Stomach (tissue), 9 donors: Measurements from ENCODE around the gene TAPT1. TPM values are rescaled to one million over a fixed set of nuclear protein-coding genes. Genes with fewer than 3 reads are reported as not detected.

Experiments used
- DNase-seq, 2 donors: peaks; one replicate each; pipeline versions ENCODE4 v3.0.0 to v3.0.0-alpha.2; 2013 to 2019
- H3K27ac ChIP-seq, 5 donors: fragments of 200-600 bp in 4 of 5; sonication (generic) in 4 of 5; one replicate each; pipeline ENCODE4 v1.5.1; 2013 to 2019; ENCODE audit warnings: mild to moderate bottlenecking in 1 of 5, moderate library complexity in 1 of 5
- H3K27me3 ChIP-seq, 3 donors: fragments of 200-600 bp; sonication (generic); one replicate each; pipeline ENCODE4 v1.5.1; 2017 to 2019; ENCODE audit warnings: mixed run types in 1 of 3
- H3K36me3 ChIP-seq, 4 donors: fragments of 200-600 bp; sonication (generic); 1 replicate in 3 of 4; 2 replicates in 1 of 4; pipeline ENCODE4 v1.5.1; 2016 to 2019
- H3K4me1 ChIP-seq, 4 donors: fragments of 200-600 bp; sonication (generic); one replicate each; pipeline ENCODE4 v1.5.1; 2016 to 2019
- H3K4me3 ChIP-seq, 4 donors: fragments of 200-600 bp; sonication (generic) in 3 of 4; one replicate each; pipeline ENCODE4 v1.5.1; 2016 to 2019; ENCODE audit warnings: mild to moderate bottlenecking in 1 of 4
- H3K9me3 ChIP-seq, 4 donors: fragments of 200-600 bp; sonication (generic); one replicate each; pipeline ENCODE4 v1.5.1; 2016 to 2019
- CTCF ChIP-seq, 7 experiments: fragments of 450-650 bp in 4 of 7; fragments of 200-600 bp in 3 of 7; sonication (generic) in 3 of 7; IDR thresholded peaks; one replicate each; pipeline ENCODE4 v1.5.1; 2016 to 2019; ENCODE audit warnings: antibody characterized with exemption in 7 of 7, control low read depth in 2 of 7, mild to moderate bottlenecking in 1 of 7
- EP300 ChIP-seq: sonication (generic); formaldehyde crosslinking; IDR thresholded peaks from one replicate; pipeline ENCODE4 v1.6.1; 2017; ENCODE audit warnings: antibody characterized with exemption
- POLR2A ChIP-seq, 4 donors: fragments of 450-650 bp; IDR thresholded peaks; one replicate each; pipeline ENCODE4 v1.6.1; 2016; ENCODE audit warnings: antibody characterized with exemption in 4 of 4, control low read depth in 2 of 4, mild to moderate bottlenecking in 1 of 4, moderate library complexity in 1 of 4
- POLR2AphosphoS5 ChIP-seq, 3 donors: sonication (generic); formaldehyde crosslinking; IDR thresholded peaks; one replicate each; pipeline ENCODE4 v1.6.1; 2016; ENCODE audit warnings: antibody characterized with exemption in 3 of 3
- WGBS, 5 donors: extraction: QIAGEN DNeasy Blood & Tissue Kit in 3 of 5; methylation state at CpG; one replicate each; pipeline versions ENCODE4 v1.1.5 to v1.1.7; 2013 to 2018; 5-methylcytosine and 5-hydroxymethylcytosine counted together
- intact Hi-C: fragments of 100-400 bp; cut with DNase I; formaldehyde crosslinking; loops from one replicate; pipeline ENCODE4 v1.15.1; 2023; ENCODE audit warnings: low total_unique reads
- polyA plus RNA-seq, 3 donors: library from polyadenylated mRNA; stranded (reverse); fragments of 200-250 nt; gene quantifications; one replicate each; pipeline ENCODE4 v1.2.3, GENCODE V29; 2013
- total RNA-seq, 5 donors: library from RNA; depleted of rRNA; stranded (reverse); fragments of >200 nt; gene quantifications; one replicate each; pipeline versions ENCODE4 v1.1.0 to v1.2.3, GENCODE V29; 2014 to 2016
- donor health status: healthy with polysubstance abuse.
- donor health status: Bipolar disorder and iron deficiency.
- donor health status: healthy.

TAPT1 gene
- total and polyA plus RNA-seq, 8 donors: 5.9 to 97.8 (median 13.7) TPM

- 55 to 80% (median 75%) methylated on average over 1 of the region's 1 CpG for WGBS, 5 donors
- H3K27me3 ChIP-seq: no peaks in the 10 kb centered on the region
- H3K4me1 ChIP-seq: peaks cover 0 to 21% (median 2%) of the 10 kb centered on the region in 4 donors
- no peak for DNase-seq
- H3K27ac ChIP-seq: no peak overlapping the region
- no peak overlapping the region for H3K4me3 ChIP-seq
- no peak for TF ChIP-seq EP300
- no peak for TF ChIP-seq CTCF (IDR thresholded peaks at IDR 0.05)
- TF ChIP-seq POLR2A (IDR thresholded peaks at IDR 0.05): no peak
- TF ChIP-seq POLR2AphosphoS5 (IDR thresholded peaks at IDR 0.05): no peak
- H3K36me3 ChIP-seq: no peaks in the 10 kb centered on the region
- intact Hi-C loops: loop anchor here (5.0 kb wide), 1 partner anchor 242 kb away; no protein-coding TSS in a partner anchor
- no peaks in the 10 kb centered on the region for H3K9me3 ChIP-seq
Observed at GRCh38 chr4:16269240-16269639, 43.0 kb upstream of the TAPT1 start.

- Histone ChIP-seq H3K4me3 (no peak overlapping the region), H3K27me3 (no peaks in the 10 kb centered on the region), H3K4me1 (peaks cover 0 to 21% (median 2%) of the 10 kb centered on the region in 4 donors), H3K36me3 (no peaks in the 10 kb centered on the region), H3K27ac (no peak overlapping the region), H3K9me3 (no peaks in the 10 kb centered on the region)
- no peak for DNase-seq
- TF ChIP-seq EP300 (no peak), CTCF (IDR thresholded peaks at IDR 0.05) (no peak), POLR2AphosphoS5 (IDR thresholded peaks at IDR 0.05) (no peak), POLR2A (IDR thresholded peaks at IDR 0.05) (no peak)
- intact Hi-C loops: loop anchor here (5.0 kb wide), 1 partner anchor 241 kb away; no protein-coding TSS in a partner anchor
- WGBS, 5 donors: 37 to 65% (median 48%) methylated on average over 3 of the region's 3 CpGs
Observed at GRCh38 chr4:16268290-16268689, 42.0 kb upstream of the TAPT1 start.

GRCh38 chr4:16267639-16268038, 41.4 kb upstream of the TAPT1 start:
- intact Hi-C loops: loop anchor here (5.0 kb wide), 1 partner anchor 240 kb away; no protein-coding TSS in a partner anchor
- no peak for TF ChIP-seq POLR2A (IDR thresholded peaks at IDR 0.05)
- no peaks in the 10 kb centered on the region for H3K27me3 ChIP-seq
- H3K27ac ChIP-seq: no peak overlapping the region
- H3K9me3 ChIP-seq: no peaks in the 10 kb centered on the region
- peaks cover 0 to 21% (median 2%) of the 10 kb centered on the region in 4 donors for H3K4me1 ChIP-seq
- H3K36me3 ChIP-seq: no peaks in the 10 kb centered on the region
- DNase-seq: no peak
- no peak overlapping the region for H3K4me3 ChIP-seq
- WGBS, 5 donors: 80 to 96% (median 93%) methylated on average over 1 of the region's 1 CpG

GRCh38 chr4:16265820-16266219, 39.5 kb upstream of the TAPT1 start:
- peaks cover 0 to 21% (median 2%) of the 10 kb centered on the region in 4 donors for H3K4me1 ChIP-seq
- no peak overlapping the region for H3K4me3 ChIP-seq
- H3K9me3 ChIP-seq: no peaks in the 10 kb centered on the region
- H3K36me3 ChIP-seq: no peaks in the 10 kb centered on the region
- no peaks in the 10 kb centered on the region for H3K27me3 ChIP-seq
- H3K27ac ChIP-seq: no peak overlapping the region
- intact Hi-C loops: loop anchor here (5.0 kb wide), 1 partner anchor 239 kb away; no protein-coding TSS in a partner anchor
- DNase-seq: no peak
- TF ChIP-seq EP300 (no peak), CTCF (IDR thresholded peaks at IDR 0.05) (no peak), POLR2A (IDR thresholded peaks at IDR 0.05) (no peak), POLR2AphosphoS5 (IDR thresholded peaks at IDR 0.05) (no peak)
- 86 to 98% (median 95%) methylated on average over 3 of the region's 3 CpGs for WGBS, 5 donors

GRCh38 chr4:16264798-16265197, 38.5 kb upstream of the TAPT1 start:
- H3K27ac ChIP-seq: no peak overlapping the region
- TF ChIP-seq POLR2AphosphoS5 (IDR thresholded peaks at IDR 0.05) (no peak), CTCF (IDR thresholded peaks at IDR 0.05) (peak in 5 of 7 experiments; percentile 23 to 59 (median 33)), EP300 (no peak), POLR2A (IDR thresholded peaks at IDR 0.05) (no peak)
- peaks cover 0 to 14% (median 2%) of the 10 kb centered on the region in 4 donors for H3K4me1 ChIP-seq
- intact Hi-C loops: loop anchor here (5.0 kb wide), 1 partner anchor 237 kb away; no protein-coding TSS in a partner anchor
- no peak overlapping the region for H3K4me3 ChIP-seq
- 8 to 20% (median 11%) methylated on average over 3 of the region's 3 CpGs for WGBS, 5 donors
- no peaks in the 10 kb centered on the region for H3K27me3 ChIP-seq
- peak in 1 of 2 donors; percentile 73 for DNase-seq
- H3K9me3 ChIP-seq: no peaks in the 10 kb centered on the region
- no peaks in the 10 kb centered on the region for H3K36me3 ChIP-seq
